Middle frontal gyrus (tissue), 1 donor: Measurements from ENCODE around the gene LRRC75B.

Experiments
- DNase-seq: peaks from one replicate; pipeline ENCODE4 v3.0.0-alpha.2; 2015; ENCODE audit warnings: low spot score; ENCODE audit errors: extremely low spot score

LRRC75B gene

DNA sequence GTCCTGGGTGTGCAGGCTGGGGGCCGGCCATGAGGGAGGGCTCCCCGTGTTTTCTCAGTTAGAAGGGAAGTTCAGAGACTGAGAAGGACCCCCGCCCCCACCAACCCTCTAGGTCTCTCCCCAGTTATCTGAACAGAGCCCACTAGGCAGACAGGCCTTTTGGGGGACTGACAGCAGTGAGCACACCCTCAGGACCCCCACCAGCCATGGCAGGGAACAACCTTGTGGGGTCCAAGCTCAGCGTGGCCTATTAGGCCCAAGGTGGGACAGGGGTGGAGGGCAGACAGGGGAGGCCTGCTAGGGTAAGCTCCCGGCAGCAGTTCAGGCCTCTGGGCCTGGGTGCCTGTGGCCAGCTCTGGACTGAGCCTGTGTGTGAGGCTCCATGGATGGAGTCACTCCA, 5.6 kb downstream of the LRRC75B start:
- DNase-seq = no peak

DNA sequence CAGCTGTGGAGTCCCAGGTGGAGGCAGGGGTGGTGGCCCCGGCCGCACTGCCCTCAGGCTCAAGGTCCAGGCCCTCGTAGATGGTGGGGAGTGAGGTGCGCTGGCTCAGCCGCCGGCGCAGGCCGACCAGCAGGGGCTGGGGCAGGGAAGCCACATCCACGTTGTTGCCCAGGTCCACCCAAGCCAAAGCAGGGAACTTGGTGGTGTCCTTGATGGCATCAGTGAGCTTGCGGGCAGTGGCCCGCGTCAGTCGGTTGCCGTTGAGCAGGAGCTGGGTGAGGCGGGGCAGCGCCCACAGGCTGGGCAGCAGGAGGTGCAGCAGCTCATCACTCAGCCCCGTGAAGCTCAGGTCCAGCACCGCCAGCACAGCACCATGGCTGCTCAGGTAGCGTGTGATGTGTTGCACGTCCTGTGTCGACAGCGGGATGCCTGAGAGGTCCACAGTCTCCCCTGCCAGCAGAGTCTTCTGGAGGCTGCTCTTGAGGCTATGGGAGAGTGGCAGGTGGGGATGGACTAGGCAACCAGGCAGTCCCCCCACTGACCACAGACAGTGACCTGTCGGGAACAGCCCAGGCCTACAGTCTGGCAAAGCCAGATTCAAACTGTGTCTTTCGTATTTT, 6.8 kb downstream of the LRRC75B start:
- DNase-seq = no peak

DNA sequence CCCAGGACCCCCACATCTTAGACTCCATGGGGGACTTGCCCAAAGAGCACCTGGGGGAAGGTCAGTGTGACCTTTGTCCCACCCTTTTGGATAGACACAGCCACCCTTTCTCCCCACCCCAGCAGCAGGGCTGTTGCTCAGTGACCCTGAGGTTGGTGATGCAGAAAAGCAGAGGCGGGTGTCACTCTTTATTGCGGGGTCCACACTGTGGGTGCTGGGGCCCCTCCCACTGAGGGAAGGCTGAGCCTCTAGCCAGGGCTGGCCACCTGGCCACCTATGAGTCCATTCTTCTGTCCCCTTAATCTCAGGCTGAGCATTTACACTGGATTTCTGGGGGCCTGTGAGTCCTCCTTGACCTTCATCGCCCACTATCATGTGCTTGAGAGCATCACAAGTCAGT, 7.4 kb downstream of the LRRC75B start:
- DNase-seq = no peak

DNA sequence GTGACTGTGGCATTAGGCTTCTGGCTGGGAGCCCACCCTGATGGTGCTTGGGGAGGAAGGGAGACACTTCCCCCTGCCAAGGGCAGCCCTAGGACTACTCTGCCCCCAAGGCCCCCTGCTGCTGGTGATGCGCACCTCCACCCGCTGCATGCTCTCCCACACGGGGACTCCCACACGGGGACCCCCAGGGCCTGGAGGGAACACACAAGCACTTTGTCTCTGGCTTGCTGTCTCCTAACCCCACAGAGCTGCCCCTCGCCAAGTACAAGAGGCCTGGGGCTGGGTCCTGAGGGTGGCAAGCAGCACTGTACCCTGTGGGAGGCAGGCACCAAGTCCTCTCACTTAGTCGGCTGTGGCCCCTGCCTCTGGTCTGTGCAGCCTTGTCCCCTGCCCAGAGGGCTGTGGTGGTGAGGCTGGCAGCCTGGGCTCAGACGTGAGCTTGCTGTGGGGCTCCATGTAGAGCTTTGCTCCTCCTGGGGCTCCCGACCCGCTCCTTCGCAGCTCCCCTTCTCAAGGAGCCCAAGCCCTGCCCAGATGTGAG, 7.9 kb downstream of the LRRC75B start:
- DNase-seq = no peak

DNA sequence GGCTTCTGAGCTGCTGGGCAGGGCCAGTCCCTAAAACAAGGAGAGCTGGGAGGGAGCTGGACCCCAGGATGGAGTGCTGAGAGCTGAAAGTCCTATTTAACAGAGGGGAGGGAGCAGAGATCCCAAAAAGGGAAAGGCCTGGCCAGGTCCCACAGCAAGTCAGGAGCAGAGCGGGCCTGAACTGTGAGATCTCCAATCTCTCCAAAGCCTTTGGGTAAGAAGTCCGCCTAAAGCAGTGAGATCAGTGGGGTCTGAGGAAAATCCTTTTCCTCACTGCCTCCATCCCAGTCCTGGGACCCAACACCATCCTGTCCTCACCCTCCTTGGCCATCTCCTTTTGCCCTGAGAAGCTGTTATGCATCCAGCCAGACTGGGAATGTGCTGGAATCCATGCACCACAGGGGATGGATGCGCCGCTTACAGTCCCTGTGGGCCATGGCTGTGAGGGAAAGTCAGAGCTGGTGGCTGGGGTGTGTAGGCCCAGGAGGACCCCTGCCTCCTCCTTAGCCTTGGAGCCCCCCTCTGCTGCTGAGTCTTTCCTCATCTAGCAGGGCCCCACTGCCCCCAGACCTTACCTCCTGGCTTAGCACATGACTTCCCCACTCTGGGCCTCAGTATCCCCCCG, 8.6 kb downstream of the LRRC75B start:
- DNase-seq = no peak

DNA sequence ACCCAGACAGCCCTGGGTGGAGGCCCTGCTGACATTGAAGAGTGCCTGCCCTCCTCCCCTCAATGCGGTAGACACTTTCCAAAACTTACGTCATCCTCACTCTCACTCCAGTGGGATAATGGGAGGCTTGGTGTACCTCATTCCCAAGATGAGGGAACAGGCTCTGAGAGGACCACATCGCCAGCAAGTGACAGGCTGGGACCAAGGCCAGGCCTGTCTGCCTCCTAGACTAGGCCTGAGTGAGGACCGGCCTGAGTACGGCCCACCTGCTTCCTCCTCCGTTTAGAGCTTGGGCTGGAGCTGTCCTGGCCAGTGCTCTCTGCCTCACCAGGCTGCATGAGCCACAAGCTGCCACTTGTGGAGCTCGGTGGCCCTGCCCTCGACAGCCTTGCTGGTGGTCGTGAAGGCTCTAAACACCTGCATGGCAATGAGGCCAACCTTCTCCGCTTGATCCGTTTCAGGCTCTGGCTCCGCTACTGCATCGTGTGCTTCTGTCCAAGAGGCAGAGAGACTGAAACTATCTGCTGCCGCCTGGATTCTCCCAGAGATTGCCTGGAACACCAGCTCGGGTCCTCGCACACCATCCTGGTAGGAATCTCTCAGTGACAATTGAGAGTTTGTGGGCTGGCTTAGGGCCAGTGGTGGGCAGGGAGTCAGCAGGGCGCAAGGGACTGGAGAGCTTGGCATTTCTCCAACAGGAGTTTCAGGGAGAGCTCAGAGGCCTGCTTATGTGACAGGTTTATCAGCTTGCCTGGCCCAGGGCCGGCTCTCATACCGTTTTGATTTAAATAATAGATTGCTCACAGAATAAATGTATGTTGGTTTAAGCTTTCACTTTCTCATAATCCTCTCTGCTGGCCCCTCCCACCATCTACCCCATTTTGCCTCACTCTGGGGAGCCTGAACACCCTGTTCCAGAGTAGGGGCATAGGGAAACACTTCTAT, 9.4 kb downstream of the LRRC75B start:
- DNase-seq = no peak

DNA sequence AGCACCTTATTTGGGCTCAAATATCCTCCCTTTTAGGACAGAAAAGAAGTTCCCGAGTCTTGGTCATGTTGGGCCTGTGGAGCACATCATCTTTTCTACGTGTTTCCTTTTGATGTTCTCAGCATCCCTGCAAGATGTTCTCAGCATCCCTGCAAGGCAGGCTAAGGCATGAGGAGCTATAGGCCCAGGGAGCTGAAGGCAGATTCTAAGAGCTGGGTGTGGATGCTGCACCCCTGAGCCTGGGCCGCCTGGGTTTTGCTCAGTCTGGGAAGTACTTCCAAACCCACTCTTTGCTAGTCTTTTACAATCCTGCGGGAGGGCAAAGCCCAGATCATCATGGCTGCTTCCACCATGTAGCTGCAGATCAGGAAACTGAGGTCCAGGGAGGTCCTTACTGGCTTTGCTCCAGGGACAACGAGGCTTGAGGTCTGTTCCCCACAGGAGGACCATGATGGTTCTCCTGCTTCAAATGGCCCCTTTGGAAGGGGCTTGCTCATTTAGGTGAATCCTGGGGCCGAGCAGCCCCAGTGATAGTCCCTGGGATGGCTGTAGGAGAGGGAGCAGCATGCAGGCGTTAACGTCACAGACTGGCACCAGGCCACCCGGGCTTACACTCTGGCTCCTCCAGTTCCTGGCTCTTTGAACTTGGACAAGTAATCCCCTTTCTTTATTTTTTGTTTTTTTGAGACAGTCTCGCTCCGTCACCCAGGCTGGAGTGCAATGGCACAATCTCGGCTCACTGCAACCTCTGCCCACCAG, 10.6 kb downstream of the LRRC75B start:
- DNase-seq = no peak

DNA sequence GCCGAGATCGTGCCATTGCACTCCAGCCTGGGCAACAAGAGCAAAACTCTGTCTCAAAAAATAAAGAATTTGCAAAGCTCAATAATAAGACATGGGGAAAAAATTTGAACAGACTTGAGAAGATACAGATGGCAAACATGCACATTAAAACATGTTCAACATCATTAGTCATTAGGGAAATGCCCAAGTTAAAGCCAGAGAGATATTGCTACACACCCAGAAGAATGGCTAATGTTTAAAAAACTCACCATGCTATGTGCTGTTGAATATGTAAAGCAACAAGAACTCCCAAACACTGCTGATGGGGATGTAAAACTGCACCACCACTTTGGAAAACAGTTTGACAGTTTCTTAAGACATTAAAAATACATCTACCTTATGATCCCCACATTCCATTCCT, 12.6 kb downstream of the LRRC75B start:
- DNase-seq = no peak

DNA sequence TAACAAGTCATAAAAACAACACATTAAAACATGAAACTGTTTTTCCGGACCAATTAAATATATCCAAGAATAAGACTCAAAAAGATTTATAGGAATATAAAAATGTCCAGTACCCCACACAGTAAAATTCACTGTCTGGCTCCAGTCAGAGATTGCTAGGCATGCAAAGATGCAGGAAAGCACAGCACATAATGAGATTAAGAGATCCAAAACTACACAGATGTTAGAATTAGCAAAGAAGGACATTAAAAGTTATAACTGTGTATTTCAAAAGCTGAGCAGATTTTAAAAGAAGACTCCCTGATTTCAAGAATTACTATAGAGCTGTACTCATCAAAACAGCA, 13.6 kb downstream of the LRRC75B start:
- no peak for DNase-seq

DNA sequence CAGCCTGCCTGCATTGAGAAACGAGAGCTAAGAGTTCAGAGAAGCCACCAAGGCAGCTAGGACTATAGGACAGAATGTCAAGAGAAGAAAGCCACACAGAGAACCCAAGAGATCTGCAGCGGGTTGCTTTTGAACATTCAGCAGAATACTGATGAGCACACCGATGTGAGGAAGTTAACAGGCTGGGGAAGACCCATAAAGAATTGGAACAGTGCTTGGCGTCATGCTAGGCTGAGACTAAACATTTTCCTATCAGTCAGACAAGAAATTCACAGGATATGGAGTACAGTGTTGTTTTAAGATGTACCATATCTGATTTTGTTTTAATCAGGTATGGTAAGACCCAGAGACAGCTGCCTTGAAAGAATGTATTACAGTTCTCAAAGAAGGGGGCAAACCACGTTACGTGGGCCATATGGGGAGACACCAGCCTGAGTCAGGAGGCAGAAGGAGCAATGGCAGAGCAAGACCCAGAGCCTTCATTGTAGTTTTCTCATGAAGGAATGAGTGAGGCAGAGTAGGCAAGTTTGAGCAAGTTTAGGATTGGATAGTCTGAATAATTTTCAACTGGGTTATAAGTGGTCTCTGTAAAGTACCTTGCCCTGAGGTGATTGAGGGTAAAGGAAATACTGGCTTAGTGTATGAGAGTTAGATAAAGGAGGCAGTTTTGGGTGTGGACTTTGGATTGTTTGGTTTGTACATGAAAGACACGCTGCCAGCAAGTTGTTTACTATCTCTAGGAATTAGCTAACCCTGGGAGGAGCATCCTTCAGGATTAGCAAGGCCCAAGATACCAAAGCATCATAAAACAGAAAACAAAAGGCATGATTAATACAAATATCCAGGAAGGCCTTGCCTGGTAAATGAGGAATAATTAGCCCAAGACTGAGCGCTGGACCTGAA, 14.3 kb downstream of the LRRC75B start:
- DNase-seq = no peak

DNA sequence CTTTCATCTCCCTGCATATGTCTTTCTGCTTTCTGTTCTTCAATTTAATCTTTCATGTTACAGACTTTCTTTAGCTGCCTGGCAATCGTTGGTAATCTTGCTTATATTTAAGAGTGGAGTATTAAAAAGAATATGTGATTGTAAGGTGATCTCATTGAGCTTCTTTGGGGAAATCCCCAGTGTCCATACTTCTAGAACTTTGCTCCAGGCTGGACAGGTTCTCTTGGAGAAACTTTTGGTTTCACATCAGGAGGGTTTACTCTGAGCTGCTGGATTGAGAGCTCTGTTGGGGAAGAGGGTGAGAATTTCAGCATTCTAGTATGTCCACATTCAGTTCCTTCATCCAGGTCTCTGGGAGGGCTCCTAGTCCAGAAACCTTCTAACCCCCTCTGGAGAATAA, 16.1 kb downstream of the LRRC75B start:
- DNase-seq = no peak

DNA sequence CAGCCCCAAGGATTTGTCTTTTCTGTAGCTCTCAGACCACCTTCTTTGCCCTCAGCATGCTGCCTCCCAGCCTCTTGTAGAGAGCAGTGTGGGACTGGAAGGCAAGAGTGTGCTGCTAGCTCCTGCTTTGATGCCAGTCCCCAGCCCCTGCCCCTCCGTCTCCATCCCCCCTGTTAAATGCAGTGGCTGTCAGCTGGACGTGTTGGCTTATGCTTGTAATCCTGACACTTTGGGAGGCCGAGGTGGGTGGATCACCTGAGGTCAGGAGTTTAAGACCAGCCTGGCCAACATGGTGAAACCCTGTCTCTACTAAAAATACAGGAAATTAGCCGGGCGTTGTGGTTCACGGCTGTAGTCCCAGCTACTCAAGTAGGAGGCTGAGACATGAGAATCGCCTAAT, 21.6 kb downstream of the LRRC75B start:
- DNase-seq = no peak

DNA sequence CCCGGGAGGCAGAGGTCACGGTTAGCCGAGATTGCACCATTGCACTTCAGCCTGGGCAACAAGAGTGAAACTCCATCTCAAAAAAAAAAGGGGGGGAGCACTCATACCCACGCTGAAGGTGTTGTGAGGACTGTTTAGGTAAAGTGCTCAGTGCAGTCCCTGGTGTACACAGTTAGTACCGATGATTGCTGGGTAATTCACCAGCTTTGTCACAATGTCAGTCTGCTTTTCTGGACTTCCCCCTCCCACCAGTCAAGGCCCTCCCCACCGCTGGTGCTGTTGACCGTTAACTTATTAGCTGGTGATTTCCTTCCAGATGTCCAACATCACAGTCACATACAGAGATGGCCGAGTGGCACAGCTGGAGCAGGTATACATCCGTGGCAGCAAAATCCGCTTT, 25.2 kb downstream of the LRRC75B start:
- DNase-seq = no peak

DNA sequence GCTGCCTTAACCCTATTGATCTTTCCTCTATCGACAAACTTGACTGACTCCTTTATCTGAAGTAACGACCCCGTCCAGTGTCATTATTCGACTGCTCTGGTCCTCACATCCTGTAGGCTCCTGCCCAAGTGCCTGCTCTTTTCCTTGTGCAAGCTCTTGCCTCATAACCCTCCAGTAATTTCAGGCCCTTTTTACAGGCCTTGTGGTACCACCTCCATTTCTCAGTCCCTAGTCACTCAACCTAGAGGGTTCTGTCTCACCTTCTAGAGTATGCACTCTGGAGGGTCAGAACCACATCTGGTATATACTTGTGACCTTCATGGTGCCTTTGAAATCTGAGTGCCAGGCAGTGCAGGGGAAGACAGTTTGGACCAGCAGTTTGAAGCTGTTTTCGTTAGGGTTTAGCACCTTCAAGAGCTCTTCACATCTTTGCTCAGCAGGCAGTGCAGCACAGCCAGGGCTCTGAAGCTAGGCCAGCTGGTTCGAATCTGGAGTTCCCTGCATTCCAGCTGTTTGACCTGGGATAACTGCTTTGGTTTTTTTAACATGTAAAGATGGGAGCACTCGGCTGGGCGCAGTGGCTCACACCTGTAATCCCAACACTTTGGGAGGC, 25.9 kb downstream of the LRRC75B start:
- no peak for DNase-seq

DNA sequence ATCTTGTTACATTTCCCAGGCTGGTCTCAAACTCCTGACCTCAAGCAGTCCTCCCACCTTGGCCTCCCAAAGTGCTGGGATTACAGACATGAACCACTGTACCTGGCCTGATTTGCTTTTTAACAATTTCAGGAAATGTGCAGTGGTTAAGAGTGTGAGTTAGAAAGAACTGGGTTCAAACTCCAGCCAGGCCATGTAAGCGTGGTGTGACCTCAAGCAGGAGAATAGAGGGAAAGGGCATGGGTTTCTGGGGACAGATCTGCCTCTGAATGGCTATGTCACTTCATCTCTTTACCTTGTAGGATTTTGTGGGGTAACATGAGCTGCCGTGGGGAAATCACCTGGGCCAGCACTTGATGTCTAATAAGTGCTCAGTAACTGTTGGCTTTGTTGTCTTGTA, 27.8 kb downstream of the LRRC75B start:
- DNase-seq = no peak

DNA sequence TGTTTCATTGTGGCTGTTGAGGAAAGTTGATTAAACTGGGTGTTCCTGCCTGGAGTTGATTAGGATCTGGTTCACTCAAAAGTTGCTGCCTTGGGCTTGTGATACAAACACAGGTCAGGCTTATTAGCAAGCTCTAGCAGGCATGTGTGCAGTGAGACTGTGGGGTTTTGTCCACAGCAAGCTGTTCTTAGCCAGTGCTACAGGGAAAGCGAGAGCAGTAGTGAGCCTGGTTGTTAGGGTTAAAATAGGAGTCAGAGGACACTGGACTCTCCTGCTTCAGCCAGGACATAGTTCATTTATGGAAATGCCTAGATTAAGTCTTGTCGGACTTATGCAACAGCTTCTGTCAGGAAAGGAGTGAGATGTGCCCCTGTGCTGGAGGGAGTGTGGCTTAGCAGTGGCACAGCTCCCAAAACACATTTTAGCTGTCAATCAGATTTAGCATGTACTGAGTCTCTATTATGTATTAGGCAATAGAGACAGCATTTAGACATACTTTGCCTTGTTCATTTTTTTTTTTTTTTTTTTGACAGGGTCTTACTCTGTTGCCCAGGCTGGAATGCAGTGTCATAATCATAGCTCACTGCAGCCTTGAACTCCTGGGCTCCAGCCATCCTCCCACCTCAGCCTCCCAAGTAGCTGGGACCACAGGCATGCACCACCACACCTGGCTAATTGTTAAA, 28.4 kb downstream of the LRRC75B start:
- no peak for DNase-seq

DNA sequence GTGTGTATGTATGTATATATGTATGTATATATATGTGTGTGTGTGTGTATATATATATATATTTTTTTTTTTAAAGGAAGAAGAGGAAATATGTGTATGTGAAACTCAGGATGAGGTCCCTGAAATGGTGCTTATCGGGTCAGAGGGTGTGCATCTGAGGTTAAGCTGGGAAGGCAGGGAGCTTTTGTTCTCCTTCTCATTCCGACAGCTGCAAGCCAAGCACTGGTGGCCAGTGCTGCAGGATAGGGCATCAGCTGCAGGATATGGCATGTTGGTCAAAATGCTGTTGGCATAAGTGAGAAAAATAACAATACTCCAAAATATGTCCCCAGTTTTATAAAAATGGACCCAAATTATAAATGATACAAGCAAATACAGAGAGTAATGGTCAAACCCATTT, 29.6 kb downstream of the LRRC75B start:
- DNase-seq = no peak

DNA sequence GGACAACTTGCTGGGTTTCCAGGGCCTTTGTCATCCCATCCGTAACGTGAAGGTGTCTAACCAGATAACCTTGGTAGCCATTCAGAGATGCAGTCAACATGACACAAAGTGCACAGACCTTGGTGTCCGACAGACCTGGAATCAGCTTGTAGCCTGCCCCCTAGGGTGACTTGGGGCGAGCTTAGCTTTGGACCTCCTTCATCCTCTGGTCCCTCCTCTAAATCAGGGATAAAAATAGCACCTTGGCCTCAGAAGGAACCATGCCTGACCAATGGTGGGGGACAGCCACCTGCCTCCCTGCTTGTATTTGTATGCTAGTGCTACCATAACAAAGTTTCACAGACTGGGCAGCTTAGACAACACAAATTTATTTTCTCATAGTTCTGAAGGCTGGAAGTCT, 33.4 kb downstream of the LRRC75B start:
- DNase-seq = no peak
